ENCODE results near the gene IL36G. TPM values are rescaled to one million over a fixed set of nuclear protein-coding genes. Genes with fewer than 3 reads are reported as not detected.

The IL36G gene
- total RNA-seq, 1 donor from 2014 or later: not detected

GRCh38 chr2:113025737-113026136 lies 47.9 kb downstream of the IL36G start:
- Mint-ChIP-seq H3K9me3 (ENCODE audit: low read depth) (no peaks in the 10 kb centered on the region), H3K27ac (no peak overlapping the region), H3K36me3 (ENCODE audit: insufficient read depth) (no peaks in the 10 kb centered on the region), H3K4me3 (ENCODE audit: low read depth) (no peak overlapping the region), H3K27me3 (peaks cover 75% of the 10 kb centered on the region), H3K4me1 (ENCODE audit: low read depth) (no peaks in the 10 kb centered on the region)
- TF ChIP-seq CTCF (IDR thresholded peaks at IDR 0.05; ENCODE audit: unreplicated experiment): no peak
- no peak for DNase-seq (ENCODE audit: low spot score, unreplicated experiment)

DNA sequence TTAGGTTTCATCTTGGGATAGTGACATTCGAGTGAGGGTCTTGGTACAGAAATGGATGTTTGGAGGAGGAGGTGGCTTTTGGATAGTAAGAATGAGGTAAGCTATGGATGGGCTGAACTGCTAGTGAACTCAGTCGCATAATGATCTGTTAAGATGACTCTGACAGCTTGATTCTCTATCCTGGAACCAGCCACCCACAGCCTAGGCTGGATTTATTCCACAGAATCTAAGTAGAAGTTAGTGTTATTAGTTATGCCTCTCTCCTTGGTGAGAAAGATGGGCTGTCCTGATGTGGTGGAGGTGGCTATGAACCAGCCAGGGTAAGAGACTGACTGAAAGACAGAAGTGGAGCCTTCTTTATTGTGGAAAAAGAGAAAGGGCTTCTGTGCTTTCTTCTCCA lies 49.9 kb downstream of the IL36G start:
- no peaks in the 10 kb centered on the region for H3K36me3 Mint-ChIP-seq (ENCODE audit: insufficient read depth)

GRCh38 chr2:113028112-113028511 lies 50.3 kb downstream of the IL36G start:
- DNase-seq (ENCODE audit: low spot score, unreplicated experiment): no peak
- H3K27ac Mint-ChIP-seq: no peak overlapping the region
- no peak overlapping the region for H3K4me3 Mint-ChIP-seq (ENCODE audit: low read depth)
- no peaks in the 10 kb centered on the region for H3K36me3 Mint-ChIP-seq (ENCODE audit: insufficient read depth)
- H3K4me1 Mint-ChIP-seq (ENCODE audit: low read depth): no peaks in the 10 kb centered on the region
- no peaks in the 10 kb centered on the region for H3K9me3 Mint-ChIP-seq (ENCODE audit: low read depth)
- no peak for TF ChIP-seq CTCF (IDR thresholded peaks at IDR 0.05; ENCODE audit: unreplicated experiment)
- peaks cover 73% of the 10 kb centered on the region for H3K27me3 Mint-ChIP-seq

More for the DNA sequence above, 49.9 kb downstream of the IL36G start:
- Mint-ChIP-seq H3K4me3 (ENCODE audit: low read depth) (no peak overlapping the region), H3K9me3 (ENCODE audit: low read depth) (no peaks in the 10 kb centered on the region), H3K27ac (no peak overlapping the region), H3K27me3 (peaks cover 77% of the 10 kb centered on the region), H3K4me1 (ENCODE audit: low read depth) (no peaks in the 10 kb centered on the region)
- no peak for TF ChIP-seq CTCF (IDR thresholded peaks at IDR 0.05; ENCODE audit: unreplicated experiment)
- no peak for DNase-seq (ENCODE audit: low spot score, unreplicated experiment)

GRCh38 chr2:113032737-113033136 lies 54.9 kb downstream of the IL36G start:
- H3K9me3 Mint-ChIP-seq (ENCODE audit: low read depth): no peaks in the 10 kb centered on the region
- no peak for TF ChIP-seq CTCF (IDR thresholded peaks at IDR 0.05; ENCODE audit: unreplicated experiment)
- no peaks in the 10 kb centered on the region for H3K4me1 Mint-ChIP-seq (ENCODE audit: low read depth)
- no peak for DNase-seq (ENCODE audit: low spot score, unreplicated experiment)
- H3K27ac Mint-ChIP-seq: no peak overlapping the region
- peaks cover 36% of the 10 kb centered on the region for H3K27me3 Mint-ChIP-seq
- no peaks in the 10 kb centered on the region for H3K36me3 Mint-ChIP-seq (ENCODE audit: insufficient read depth)
- no peak overlapping the region for H3K4me3 Mint-ChIP-seq (ENCODE audit: low read depth)

DNA sequence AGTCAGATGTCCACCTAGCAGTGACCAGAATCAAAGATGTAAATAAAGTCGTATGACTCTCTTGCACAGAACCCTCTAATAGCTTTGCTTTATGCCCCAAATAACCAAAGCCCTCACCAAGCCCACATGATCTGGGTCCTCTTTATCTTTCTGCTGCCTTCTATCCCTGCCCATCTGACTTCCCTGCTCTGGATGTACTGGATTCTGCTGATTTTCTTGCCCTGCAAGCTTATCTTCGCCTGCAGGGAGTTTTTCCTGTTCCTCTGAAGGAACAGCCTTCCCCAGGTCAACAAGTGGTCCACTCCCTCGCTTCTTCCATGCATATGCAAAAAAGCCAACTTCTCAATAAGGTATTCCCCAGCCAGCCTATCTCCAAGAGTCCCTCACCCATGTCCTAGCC lies 56.2 kb downstream of the IL36G start:
- H3K36me3 Mint-ChIP-seq (ENCODE audit: insufficient read depth): no peaks in the 10 kb centered on the region
- H3K4me3 Mint-ChIP-seq (ENCODE audit: low read depth): no peak overlapping the region
- H3K27me3 Mint-ChIP-seq: peaks cover 23% of the 10 kb centered on the region
- H3K4me1 Mint-ChIP-seq (ENCODE audit: low read depth): peaks cover 4% of the 10 kb centered on the region
- DNase-seq (ENCODE audit: low spot score, unreplicated experiment): no peak
- no peak for TF ChIP-seq CTCF (IDR thresholded peaks at IDR 0.05; ENCODE audit: unreplicated experiment)
- no peaks in the 10 kb centered on the region for H3K9me3 Mint-ChIP-seq (ENCODE audit: low read depth)
- H3K27ac Mint-ChIP-seq: no peak overlapping the region

Other genes with a start within 250 kb of the IL36G start
- gene CKAP2L, start 213.4 kb upstream of the IL36G start, total RNA-seq: 10.3 and 11.5 TPM in 2 replicates
- 0.12 TPM in 1 of 2 replicates, not detected in the other for gene IL1A, start 193.5 kb upstream of the IL36G start, total RNA-seq
- gene IL1B, start 141.2 kb upstream of the IL36G start, total RNA-seq: not detected in 2 replicates
- not detected in 2 replicates for gene IL37, start 66.8 kb upstream of the IL36G start, total RNA-seq
- not detected in 2 replicates for gene IL36A, start 27.5 kb downstream of the IL36G start, total RNA-seq
- gene IL36B, start 74.9 kb downstream of the IL36G start, total RNA-seq: not detected in 2 replicates
- 0.13 TPM in 1 of 2 replicates, not detected in the other for gene IL36RN, start 81.2 kb downstream of the IL36G start, total RNA-seq
- gene IL1F10, start 90.0 kb downstream of the IL36G start, total RNA-seq: not detected in 2 replicates
- not detected in 2 replicates for gene IL1RN, start 149.6 kb downstream of the IL36G start, total RNA-seq
- gene PSD4, start 196.0 kb downstream of the IL36G start, total RNA-seq: 27.1 and 30.7 TPM in 2 replicates